ENCODE measurements around the gene C22orf15.
"Not testable (repeated sequence)": the region's sequence is repeated elsewhere in the genome, so short reads cannot be mapped to it uniquely, and the experiment has no call there.

C22orf15 gene, protein sequence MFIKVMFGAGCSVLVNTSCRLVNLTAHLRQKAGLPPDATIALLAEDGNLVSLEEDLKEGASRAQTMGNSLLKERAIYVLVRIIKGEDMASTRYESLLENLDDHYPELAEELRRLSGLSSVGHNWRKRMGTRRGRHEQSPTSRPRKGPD

GRCh38 chr22:23762842-23763578, at the start of gene C22orf15:
Gene C22orf15, plus strand, starts transcription at chr22:23762990. Its CDS starts 317 bp downstream, at chr22:23763307.
- DNase-seq: peak in 3 of 6 experiments; percentile 8 to 49 (median 17)

- DNase-seq: no peak
Observed at GRCh38 chr22:23713696-23714595, 48.8 kb upstream of the C22orf15 start.

DNA sequence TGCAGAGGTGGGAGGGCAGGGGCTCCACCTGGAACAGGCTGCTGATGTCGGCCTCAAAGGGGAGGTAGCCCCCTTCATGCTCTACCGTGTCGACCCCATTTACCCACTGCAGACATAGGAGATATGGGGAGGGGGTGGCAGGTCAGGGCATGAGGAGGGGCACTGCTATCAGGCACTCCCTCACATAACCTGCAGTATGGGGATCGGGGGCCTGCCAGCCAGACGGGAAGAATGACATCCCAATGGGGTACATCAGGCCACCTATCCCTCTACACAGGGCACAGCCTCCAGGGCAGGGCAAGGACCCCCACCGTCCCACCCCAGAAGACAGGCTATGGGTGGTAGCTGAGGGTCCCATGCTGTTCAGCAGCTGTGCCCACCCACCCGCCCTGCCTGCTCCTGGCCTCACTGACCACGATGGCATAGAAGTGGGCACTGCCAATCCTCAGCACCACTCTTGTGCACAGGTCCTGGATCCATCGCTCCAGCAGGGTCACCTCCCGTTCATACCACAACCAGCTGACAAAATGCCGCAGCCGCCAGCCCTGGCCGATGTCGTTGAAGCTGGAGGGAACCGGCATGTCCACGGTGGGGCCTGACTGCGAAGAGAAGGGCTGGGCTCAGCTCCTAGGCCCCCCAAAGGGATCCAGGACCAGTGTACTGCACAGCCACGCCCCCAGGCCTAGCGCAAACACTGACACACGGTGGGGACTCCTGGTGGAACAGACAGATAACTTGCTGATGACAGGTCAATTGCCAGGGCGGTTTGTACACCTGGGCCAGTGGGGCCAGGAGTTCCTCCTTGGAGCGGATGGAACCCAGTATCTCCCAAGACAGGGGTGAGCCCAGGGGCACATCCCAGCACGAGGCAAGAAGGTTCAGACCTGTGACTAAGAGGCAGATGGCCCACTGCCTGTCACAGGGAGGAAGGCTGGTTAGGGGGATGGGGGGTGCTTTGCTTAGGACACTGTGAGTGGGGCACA, 47.9 kb upstream of the C22orf15 start:
- no peak for DNase-seq

DNA sequence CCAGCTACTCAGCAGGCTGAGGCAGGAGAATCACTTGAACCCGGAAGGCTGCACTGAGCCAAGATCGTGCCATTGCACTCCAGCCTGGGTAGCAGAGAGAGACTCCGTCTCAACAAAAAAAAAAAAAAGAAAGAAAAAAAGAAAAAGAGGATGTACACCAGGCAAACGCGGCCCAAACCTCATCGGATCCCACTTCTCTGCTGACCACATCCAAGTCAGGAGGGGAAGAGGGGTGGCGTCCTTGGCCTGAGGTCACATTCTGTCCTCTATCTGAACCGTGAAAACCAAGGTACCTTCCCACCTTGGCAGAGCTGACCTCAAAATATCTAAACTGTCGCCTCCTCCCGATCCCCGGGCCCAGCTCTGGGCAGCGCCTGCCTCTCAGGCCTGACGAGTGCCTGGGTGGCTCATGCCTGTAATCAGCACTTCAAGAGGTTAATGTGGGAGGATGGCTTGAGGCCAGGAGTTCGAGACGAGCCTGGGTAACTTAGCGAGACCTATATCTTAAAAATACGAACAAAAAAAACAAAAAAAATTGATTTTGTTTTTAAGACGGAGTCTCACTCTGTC, 46.9 kb upstream of the C22orf15 start:
- no peak for DNase-seq

DNA sequence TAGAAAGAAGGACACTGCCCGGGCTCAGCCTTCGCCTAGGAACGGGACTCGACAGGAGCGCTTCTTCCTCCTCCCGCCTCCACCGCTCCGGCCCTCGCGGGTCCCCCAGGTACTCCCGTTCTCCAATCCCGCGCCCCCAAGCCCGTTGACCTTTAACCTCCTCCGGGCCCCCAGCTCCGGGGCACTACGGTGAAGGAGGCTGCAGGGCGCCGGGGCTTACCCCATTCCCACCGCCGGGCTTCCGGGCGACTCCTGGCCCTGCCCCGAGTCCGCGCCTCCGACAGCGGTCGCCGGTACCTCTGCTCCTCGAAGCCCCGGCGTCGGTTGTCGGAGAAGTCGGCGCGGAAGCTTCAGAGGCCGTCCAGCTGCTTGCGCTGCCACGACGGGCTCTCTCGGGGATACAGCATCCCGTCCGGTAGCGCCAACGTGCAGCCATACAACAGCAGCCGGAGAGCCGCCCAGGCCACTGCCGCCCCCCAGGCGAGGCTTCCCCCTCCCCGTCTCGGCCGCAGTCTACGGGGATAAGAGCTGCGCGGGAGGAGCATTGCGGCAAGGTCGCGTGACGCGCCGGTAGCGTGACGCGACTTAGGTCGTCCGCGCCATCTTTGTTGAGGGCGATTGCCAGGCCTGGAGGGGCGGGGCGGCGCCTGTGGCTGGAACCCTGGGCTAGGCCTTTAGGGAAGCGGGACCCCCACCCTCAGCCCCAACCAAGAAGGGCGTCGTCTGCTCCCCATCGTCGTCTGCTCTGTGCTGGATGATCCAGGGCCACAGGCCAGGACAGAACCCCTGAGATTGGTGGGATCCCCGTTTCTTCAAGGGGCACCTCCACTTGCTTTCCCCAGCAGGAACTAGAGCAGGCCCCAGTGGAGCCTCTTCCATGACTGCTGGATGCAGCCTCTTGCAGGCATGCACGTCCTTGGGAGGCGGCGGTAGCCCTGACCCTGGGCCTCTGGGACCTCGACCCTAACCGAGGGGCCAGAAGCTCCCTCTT, 45.7 kb upstream of the C22orf15 start:
- peak; percentile 56 to 84 (median 77) for DNase-seq

- no peak for DNase-seq
Observed at GRCh38 chr22:23718371-23719165, 44.2 kb upstream of the C22orf15 start.

DNA sequence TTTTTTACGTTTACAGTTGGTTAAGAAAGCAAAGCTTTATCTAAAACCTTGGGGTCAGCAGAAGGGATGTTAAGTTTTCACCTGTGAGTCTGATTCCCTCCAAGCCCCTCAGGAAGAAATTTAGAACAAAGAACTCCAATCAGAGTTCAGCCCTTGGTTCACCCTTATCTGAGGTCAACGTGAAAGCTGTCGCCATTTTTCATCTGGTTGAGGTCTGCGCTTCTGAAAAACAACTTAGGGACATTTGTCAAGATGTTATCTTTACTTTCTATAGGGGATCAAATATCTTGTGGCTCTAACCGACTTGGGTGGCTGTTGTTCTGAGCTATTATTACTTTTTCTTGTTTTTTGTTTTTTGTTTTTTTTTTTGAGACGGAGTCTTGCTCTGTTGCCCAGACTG, 41.9 kb upstream of the C22orf15 start:
- DNase-seq: no peak

DNA sequence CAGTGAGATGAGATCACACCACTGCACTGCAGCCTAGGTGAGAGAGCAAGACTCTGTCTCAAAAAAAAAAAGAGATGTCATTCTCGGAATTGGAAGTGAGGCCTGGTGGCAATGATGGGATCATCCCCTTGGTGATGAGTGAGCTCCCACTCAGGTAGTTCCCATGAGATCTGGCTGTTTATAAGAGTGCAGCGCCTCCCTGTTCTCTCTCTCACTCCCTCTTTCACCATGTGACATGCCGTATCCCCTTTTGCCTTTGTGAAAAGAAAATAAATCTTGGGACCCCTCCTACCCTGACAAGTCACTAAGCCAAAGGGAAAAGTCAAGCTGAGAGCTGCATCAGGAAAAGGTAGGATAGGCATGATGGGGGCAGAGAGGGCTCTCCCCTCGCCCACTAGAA, 40.6 kb upstream of the C22orf15 start:
- no peak for DNase-seq

GRCh38 chr22:23722724-23723123, 40.1 kb upstream of the C22orf15 start:
- no peak for DNase-seq

GRCh38 chr22:23728108-23728507, 34.7 kb upstream of the C22orf15 start:
- not testable (repeated sequence) for DNase-seq

DNA sequence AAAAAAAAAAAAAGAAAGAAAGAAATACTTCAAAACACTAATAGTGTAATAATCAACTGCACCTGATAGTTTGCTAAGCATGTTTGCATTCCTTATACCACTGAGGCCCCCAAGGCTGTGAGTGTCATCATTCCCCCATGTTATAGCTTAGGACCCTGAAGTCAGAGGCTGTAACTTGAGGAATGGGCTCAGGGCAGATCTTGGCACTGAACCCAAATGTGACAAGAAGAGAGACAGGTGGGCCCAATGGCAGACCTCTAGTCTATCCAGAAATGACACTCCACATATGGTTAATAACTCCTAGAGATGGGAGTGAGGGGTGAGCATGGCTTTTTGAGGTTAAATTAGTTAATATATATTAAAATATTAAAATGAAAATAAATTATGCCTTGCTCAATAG, 25.1 kb upstream of the C22orf15 start:
- no peak for DNase-seq

DNA sequence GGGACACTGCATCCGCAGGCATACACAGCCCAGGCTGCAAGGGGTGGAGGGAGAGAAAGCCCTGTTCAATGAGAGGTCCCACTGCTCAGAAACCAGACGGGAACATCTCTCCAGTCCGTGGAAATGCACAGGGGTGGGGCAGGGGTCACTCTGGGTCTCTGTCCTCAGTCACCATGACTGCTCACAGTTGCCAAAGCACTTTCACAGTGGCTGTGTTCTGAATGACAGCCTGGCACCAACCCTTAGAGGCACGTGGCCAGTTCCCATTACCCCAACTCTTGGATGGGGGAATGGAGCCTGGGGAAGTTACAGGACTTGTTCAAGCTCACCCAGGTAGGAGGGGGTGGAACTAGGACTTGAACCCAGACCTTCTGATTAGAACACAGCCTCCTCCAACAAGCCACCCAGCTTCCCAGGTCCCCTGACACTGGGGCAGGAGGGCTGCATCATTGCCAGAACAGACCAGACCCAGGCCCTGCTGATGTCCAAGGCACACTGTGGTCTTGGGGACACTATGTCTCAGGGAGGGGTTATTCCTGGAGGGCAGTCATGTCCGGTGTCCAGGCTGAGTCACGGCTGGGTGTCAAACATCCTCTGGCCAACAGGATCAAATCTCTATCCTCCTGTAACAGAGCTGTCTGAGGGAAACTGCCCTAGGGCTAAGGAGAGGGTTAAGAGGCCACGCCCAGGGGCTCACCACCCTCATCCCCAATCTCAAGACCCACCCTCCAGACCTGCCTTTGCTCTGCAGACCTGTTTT, 20.1 kb upstream of the C22orf15 start:
- no peak for DNase-seq

DNA sequence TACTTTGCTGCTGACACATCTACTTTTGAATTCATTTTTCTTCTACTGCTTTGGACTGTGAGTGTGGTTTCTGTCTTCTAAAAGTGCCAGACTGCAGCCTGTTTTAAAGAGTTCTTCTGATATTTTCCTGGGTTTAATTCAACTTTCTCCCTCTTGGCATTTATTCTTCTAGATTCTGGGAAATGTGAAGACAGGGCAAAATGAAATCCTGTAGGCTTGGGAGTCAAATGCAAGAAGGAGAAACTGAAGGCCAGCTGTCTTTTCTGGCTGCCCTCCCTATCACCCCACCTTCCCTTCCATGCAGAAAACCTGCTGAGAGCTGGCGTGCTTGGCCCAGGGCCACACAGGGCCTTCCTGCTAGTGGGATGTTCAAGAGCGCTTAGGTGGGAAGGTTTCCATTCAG, 19.5 kb upstream of the C22orf15 start:
- no peak for DNase-seq

GRCh38 chr22:23744001-23744400, 18.8 kb upstream of the C22orf15 start:
- DNase-seq: no peak

- no peak for DNase-seq
Observed at GRCh38 chr22:23744485-23744884, 18.3 kb upstream of the C22orf15 start.

- DNase-seq: no peak
Observed at GRCh38 chr22:23745791-23746190, 17.0 kb upstream of the C22orf15 start.

DNA sequence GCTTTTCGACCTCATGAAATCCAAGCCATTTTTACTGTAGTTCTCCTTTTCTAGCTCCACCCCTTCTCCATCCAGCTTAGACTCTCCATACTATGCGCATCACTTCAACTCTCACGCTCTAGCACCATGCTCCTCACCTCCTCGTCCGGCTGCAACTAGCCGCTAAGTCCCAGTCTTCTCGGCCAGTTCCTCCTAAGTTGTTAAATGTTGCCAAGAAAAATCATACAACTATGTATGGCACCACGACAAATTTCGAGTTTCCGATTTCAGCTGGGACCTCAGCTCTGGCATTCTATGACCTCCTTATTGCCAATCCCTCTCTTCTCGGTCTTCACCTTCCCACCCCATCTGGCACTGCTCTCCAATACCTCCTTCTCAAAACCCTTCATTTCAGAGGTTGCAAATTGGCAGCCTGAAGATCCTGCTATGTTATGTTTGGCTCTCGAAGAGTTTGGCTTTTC, 12.9 kb upstream of the C22orf15 start:
- DNase-seq: no peak

GRCh38 chr22:23750367-23750713, 12.4 kb upstream of the C22orf15 start:
- no peak for DNase-seq

Data from stimulated activated naive CD4-positive, alpha-beta T cell (primary cell).